Liver (tissue), 9 donors: ENCODE data around the gene PAX8. TPM values are rescaled to one million over a fixed set of nuclear protein-coding genes. Genes with fewer than 3 reads are reported as not detected.
A peak's percentile ranks its signal among the peaks of the same experiment; 100 is the strongest.

ENCODE experiments used
- DNase-seq: peaks from one replicate; pipeline ENCODE4 v3.0.0-alpha.2; 2017; ENCODE audit warnings: low spot score
- H3K27ac ChIP-seq, 2 donors: one replicate each; pipeline ENCODE4 v1.7.0; 2013; ENCODE audit warnings: inconsistent platforms in 2 of 2, low read length in 2 of 2, control low read depth in 1 of 2, low read depth in 1 of 2, mild to moderate bottlenecking in 1 of 2
- H3K27me3 ChIP-seq, 4 donors: one replicate each; pipeline versions ENCODE4 v1.6.1 to v1.7.0; 2013; ENCODE audit warnings: low read length in 3 of 4, inconsistent platforms in 1 of 4, mild to moderate bottlenecking in 1 of 4, moderate library complexity in 1 of 4; ENCODE audit not compliant: control insufficient read depth in 4 of 4, insufficient read depth in 4 of 4
- H3K36me3 ChIP-seq, 4 donors: one replicate each; pipeline versions ENCODE4 v1.6.1 to v1.7.0; 2013; ENCODE audit warnings: low read length in 3 of 4, mild to moderate bottlenecking in 3 of 4, low read depth in 1 of 4, moderate library complexity in 1 of 4; ENCODE audit not compliant: control insufficient read depth in 4 of 4, insufficient read depth in 3 of 4
- H3K4me1 ChIP-seq, 4 donors: one replicate each; pipeline versions ENCODE4 v1.6.1 to v1.7.0; 2013; ENCODE audit warnings: low read length in 3 of 4, mild to moderate bottlenecking in 3 of 4, moderate library complexity in 1 of 4; ENCODE audit not compliant: control insufficient read depth in 4 of 4, insufficient read depth in 4 of 4
- H3K4me3 ChIP-seq, 3 donors: one replicate each; pipeline versions ENCODE4 v1.6.1 to v1.7.0; 2013; ENCODE audit warnings: low read length in 3 of 3, control low read depth in 1 of 3, low read depth in 1 of 3, mild to moderate bottlenecking in 1 of 3
- H3K9ac ChIP-seq, 2 donors: one replicate each; pipeline ENCODE4 v1.7.0; 2013; ENCODE audit warnings: low read length in 2 of 2, mild to moderate bottlenecking in 2 of 2, moderate library complexity in 2 of 2, control low read depth in 1 of 2, low read depth in 1 of 2
- H3K9me3 ChIP-seq, 4 donors: one replicate each; pipeline versions ENCODE4 v1.6.1 to v1.7.0; 2013; ENCODE audit warnings: low read length in 3 of 4; ENCODE audit not compliant: control insufficient read depth in 4 of 4
- EGR1 ChIP-seq, 2 donors: IDR thresholded peaks; 2 replicates each; pipeline ENCODE4 v1.6.1; 2016 to 2018; ENCODE audit warnings: antibody characterized with exemption in 2 of 2, low read depth in 2 of 2
- GABPA ChIP-seq, 2 donors: IDR thresholded peaks in 1 of 2; conservative IDR thresholded peaks in 1 of 2; 2 replicates each; pipeline ENCODE4 v1.6.1; 2016; ENCODE audit warnings: antibody characterized with exemption in 2 of 2, mild to moderate bottlenecking in 1 of 2, moderate library complexity in 1 of 2
- HNF4A ChIP-seq, 2 donors: conservative IDR thresholded peaks; 2 replicates each; pipeline ENCODE4 v1.6.1; 2016; ENCODE audit warnings: antibody characterized with exemption in 2 of 2, mild to moderate bottlenecking in 2 of 2
- JUND ChIP-seq, 2 donors: IDR thresholded peaks; 2 replicates each; pipeline ENCODE4 v1.6.1; 2016; ENCODE audit warnings: antibody characterized with exemption in 2 of 2
- NR2F2 ChIP-seq: IDR thresholded peaks from 2 replicates; pipeline ENCODE4 v1.6.1; 2016; ENCODE audit warnings: antibody characterized with exemption
- RAD21 ChIP-seq, 2 donors: IDR thresholded peaks; 2 replicates each; pipeline ENCODE4 v1.6.1; 2016; ENCODE audit warnings: antibody characterized with exemption in 2 of 2, mild to moderate bottlenecking in 2 of 2
- SP1 ChIP-seq: IDR thresholded peaks from 2 replicates; pipeline ENCODE4 v1.6.1; 2018; ENCODE audit warnings: antibody characterized with exemption, mild to moderate bottlenecking
- YY1 ChIP-seq: IDR thresholded peaks from 2 replicates; pipeline ENCODE4 v1.6.1; 2016; ENCODE audit warnings: antibody characterized with exemption, mild to moderate bottlenecking
- WGBS: extraction: QIAGEN DNeasy Blood & Tissue Kit; methylation state at CpG from one replicate; pipeline ENCODE4 v1.1.7; 2013; 5-methylcytosine and 5-hydroxymethylcytosine counted together
- polyA plus RNA-seq, 2 donors: library from polyadenylated mRNA; stranded (reverse) in 1 of 2; unstranded in 1 of 2; fragments of 200-250 nt in 1 of 2; fragments of >200 nt in 1 of 2; fragmentation: Nextera tagmentation in 1 of 2; extraction: Ambion mirVana in 1 of 2; gene quantifications; one replicate each; pipeline versions ENCODE4 v1.2.1 to v1.2.3, GENCODE V29; 2013 to 2015
- total RNA-seq, 2 donors: library from RNA; depleted of rRNA; stranded (reverse); fragments of >200 nt; gene quantifications; one replicate each; pipeline ENCODE4 v1.2.3, GENCODE V29; 2014
- TF ChIP-seq, protein P1 (sequence below): fragments of 150-350 bp; IDR thresholded peaks from 2 replicates; pipeline ENCODE4 v1.5.1; 2017; ENCODE audit warnings: improper control_type of control experiment, low read depth, low read length; ENCODE audit not compliant: missing input control
- TF ChIP-seq, protein P2 (sequence below): IDR thresholded peaks from 2 replicates; pipeline ENCODE4 v1.6.1; 2016; ENCODE audit warnings: antibody characterized with exemption
- TF ChIP-seq, protein P3 (sequence below): IDR thresholded peaks from 2 replicates; pipeline ENCODE4 v1.6.1; 2016; ENCODE audit warnings: antibody characterized with exemption, mild to moderate bottlenecking
- TF ChIP-seq, protein P4 (sequence below): IDR thresholded peaks from 2 replicates; pipeline ENCODE4 v1.6.1; 2016; ENCODE audit warnings: antibody characterized with exemption
- donor health status: healthy.
- donor health status: healthy.
- donor health status: healthy.
- donor health status: healthy.
- donor health status: healthy.

Gene PAX8
- total and polyA plus RNA-seq, 4 donors: 0.09 to 0.85 (median 0.33) TPM

DNA sequence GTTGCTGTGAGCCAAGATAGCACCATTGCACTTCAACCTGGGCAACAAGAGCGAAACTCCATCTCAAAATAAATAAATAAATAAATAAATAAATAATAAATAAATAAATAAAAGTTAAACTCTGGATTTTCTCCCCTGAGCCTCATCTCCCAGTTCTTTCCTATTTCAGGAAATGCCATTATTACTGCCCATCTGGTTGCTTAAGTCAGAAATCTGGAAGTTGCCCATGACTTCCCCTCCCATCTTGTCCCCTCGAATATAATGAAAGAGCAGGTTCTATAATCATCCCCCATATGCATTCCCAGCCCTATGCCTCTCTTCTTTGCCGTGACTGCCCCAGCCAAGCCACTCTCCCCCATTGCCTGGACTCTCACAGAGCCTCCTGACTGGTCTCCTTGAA lies 109.1 kb downstream of the PAX8 start:
- Histone ChIP-seq H3K9ac (no peak overlapping the region), H3K4me1 (peaks cover 2 to 47% (median 33%) of the 10 kb centered on the region in 4 donors), H3K36me3 (peaks cover 0 to 1% (median 0%) of the 10 kb centered on the region in 4 donors), H3K9me3 (no peaks in the 10 kb centered on the region), H3K27ac (no peak overlapping the region), H3K27me3 (no peaks in the 10 kb centered on the region), H3K4me3 (no peak overlapping the region)
- DNase-seq: no peak
- TF ChIP-seq, protein P1, sequence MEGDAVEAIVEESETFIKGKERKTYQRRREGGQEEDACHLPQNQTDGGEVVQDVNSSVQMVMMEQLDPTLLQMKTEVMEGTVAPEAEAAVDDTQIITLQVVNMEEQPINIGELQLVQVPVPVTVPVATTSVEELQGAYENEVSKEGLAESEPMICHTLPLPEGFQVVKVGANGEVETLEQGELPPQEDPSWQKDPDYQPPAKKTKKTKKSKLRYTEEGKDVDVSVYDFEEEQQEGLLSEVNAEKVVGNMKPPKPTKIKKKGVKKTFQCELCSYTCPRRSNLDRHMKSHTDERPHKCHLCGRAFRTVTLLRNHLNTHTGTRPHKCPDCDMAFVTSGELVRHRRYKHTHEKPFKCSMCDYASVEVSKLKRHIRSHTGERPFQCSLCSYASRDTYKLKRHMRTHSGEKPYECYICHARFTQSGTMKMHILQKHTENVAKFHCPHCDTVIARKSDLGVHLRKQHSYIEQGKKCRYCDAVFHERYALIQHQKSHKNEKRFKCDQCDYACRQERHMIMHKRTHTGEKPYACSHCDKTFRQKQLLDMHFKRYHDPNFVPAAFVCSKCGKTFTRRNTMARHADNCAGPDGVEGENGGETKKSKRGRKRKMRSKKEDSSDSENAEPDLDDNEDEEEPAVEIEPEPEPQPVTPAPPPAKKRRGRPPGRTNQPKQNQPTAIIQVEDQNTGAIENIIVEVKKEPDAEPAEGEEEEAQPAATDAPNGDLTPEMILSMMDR: no peak
- TF ChIP-seq, protein P2, sequence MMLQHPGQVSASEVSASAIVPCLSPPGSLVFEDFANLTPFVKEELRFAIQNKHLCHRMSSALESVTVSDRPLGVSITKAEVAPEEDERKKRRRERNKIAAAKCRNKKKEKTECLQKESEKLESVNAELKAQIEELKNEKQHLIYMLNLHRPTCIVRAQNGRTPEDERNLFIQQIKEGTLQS: no peak
- no peak for TF ChIP-seq SP1
- no peak for TF ChIP-seq HNF4A (conservative IDR thresholded peaks at IDR 0.05)
- no peak for TF ChIP-seq YY1
- TF ChIP-seq JUND (IDR thresholded peaks at IDR 0.05): no peak
- TF ChIP-seq EGR1 (IDR thresholded peaks at IDR 0.05; ENCODE audit: low read depth in 2 of 2): no peak
- TF ChIP-seq, protein P3, sequence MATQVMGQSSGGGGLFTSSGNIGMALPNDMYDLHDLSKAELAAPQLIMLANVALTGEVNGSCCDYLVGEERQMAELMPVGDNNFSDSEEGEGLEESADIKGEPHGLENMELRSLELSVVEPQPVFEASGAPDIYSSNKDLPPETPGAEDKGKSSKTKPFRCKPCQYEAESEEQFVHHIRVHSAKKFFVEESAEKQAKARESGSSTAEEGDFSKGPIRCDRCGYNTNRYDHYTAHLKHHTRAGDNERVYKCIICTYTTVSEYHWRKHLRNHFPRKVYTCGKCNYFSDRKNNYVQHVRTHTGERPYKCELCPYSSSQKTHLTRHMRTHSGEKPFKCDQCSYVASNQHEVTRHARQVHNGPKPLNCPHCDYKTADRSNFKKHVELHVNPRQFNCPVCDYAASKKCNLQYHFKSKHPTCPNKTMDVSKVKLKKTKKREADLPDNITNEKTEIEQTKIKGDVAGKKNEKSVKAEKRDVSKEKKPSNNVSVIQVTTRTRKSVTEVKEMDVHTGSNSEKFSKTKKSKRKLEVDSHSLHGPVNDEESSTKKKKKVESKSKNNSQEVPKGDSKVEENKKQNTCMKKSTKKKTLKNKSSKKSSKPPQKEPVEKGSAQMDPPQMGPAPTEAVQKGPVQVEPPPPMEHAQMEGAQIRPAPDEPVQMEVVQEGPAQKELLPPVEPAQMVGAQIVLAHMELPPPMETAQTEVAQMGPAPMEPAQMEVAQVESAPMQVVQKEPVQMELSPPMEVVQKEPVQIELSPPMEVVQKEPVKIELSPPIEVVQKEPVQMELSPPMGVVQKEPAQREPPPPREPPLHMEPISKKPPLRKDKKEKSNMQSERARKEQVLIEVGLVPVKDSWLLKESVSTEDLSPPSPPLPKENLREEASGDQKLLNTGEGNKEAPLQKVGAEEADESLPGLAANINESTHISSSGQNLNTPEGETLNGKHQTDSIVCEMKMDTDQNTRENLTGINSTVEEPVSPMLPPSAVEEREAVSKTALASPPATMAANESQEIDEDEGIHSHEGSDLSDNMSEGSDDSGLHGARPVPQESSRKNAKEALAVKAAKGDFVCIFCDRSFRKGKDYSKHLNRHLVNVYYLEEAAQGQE: no peak
- no peak for TF ChIP-seq RAD21 (IDR thresholded peaks at IDR 0.05)
- 95% methylated on average over 3 of the region's 3 CpGs for WGBS

DNA sequence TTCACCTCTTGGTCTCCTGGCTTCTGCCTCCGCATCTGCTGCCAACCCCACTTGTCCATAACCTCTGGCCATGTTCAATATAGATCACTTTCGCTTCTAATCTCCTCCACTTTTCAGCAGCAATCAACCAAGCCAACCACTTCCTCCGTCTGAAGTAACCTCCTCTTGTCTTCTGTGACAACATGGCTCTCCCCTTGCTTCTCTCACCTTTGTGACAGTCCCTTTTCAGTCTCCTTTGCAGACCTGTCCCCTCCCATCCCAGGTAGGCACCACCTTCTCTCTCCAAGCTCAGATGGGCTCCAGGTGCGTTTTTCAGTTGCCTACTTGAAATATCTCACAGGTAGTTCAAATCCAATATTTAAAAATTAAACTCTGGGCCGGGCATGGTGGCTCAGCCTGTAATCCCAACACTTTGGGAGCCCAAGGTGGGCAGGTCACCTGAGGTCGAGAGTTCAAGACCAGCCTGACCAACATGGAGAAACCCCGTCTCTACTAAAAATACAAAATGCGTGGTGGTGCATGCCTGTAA lies 109.7 kb downstream of the PAX8 start:
- peak overlapping the region; percentile 75 to 83 for H3K27ac ChIP-seq
- peaks cover 0 to 1% (median 0%) of the 10 kb centered on the region in 4 donors for H3K36me3 ChIP-seq
- DNase-seq: no peak
- 85% methylated on average over 8 of the region's 8 CpGs for WGBS
- H3K27me3 ChIP-seq: no peaks in the 10 kb centered on the region
- TF ChIP-seq, protein P3: no peak
- TF ChIP-seq, protein P4, sequence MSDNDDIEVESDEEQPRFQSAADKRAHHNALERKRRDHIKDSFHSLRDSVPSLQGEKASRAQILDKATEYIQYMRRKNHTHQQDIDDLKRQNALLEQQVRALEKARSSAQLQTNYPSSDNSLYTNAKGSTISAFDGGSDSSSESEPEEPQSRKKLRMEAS: no peak
- TF ChIP-seq GABPA (IDR thresholded peaks at IDR 0.05 in 1 of 2, conservative IDR thresholded peaks at IDR 0.05 in 1 of 2) (no peak), HNF4A (conservative IDR thresholded peaks at IDR 0.05) (no peak), NR2F2 (no peak)
- peaks cover 6 to 52% (median 38%) of the 10 kb centered on the region in 4 donors for H3K4me1 ChIP-seq
- H3K9ac ChIP-seq: no peak overlapping the region
- H3K9me3 ChIP-seq: no peaks in the 10 kb centered on the region
- no peak overlapping the region for H3K4me3 ChIP-seq
